HUES6 (cell line): ENCODE measurements around the gene SPATA19.

ENCODE experiments used
- H3K27ac ChIP-seq: 2 replicates; pipeline ENCODE4 v1.7.0; 2013; ENCODE audit warnings: low read depth, mild to moderate bottlenecking, low read length, inconsistent platforms
- H3K27me3 ChIP-seq: 2 replicates; pipeline ENCODE4 v1.6.1; 2013; ENCODE audit warnings: low read length; ENCODE audit not compliant: control insufficient read depth, insufficient read depth
- H3K36me3 ChIP-seq: 2 replicates; pipeline ENCODE4 v1.6.1; 2013; ENCODE audit warnings: low read length; ENCODE audit not compliant: control insufficient read depth, insufficient read depth
- H3K4me1 ChIP-seq: 2 replicates; pipeline ENCODE4 v1.6.1; 2013; ENCODE audit warnings: low read length; ENCODE audit not compliant: control insufficient read depth, insufficient read depth
- H3K4me3 ChIP-seq: 2 replicates; pipeline ENCODE4 v1.5.1; 2013; ENCODE audit warnings: low read depth, low read length
- H3K9ac ChIP-seq: one replicate; pipeline ENCODE4 v1.6.1; 2013; ENCODE audit warnings: mild to moderate bottlenecking, low read length
- H3K9me3 ChIP-seq: 2 replicates; pipeline ENCODE4 v1.6.1; 2013; ENCODE audit warnings: low read depth, low read length; ENCODE audit not compliant: control insufficient read depth, insufficient read depth

The SPATA19 gene

GRCh38 chr11:133817449-133817848, 27.9 kb downstream of the SPATA19 start:
- Histone ChIP-seq H3K9ac (no peak overlapping the region), H3K9me3 (no peaks in the 10 kb centered on the region), H3K4me1 (peaks cover 3% of the 10 kb centered on the region), H3K36me3 (no peaks in the 10 kb centered on the region), H3K27me3 (no peaks in the 10 kb centered on the region), H3K4me3 (no peak overlapping the region), H3K27ac (no peak overlapping the region)

- Histone ChIP-seq H3K27me3 (no peaks in the 10 kb centered on the region), H3K27ac (no peak overlapping the region), H3K36me3 (no peaks in the 10 kb centered on the region), H3K9me3 (no peaks in the 10 kb centered on the region), H3K9ac (no peak overlapping the region), H3K4me3 (no peak overlapping the region), H3K4me1 (peaks cover 15% of the 10 kb centered on the region)
These were observed 29.0 kb downstream of the SPATA19 start for GRCh38 chr11:133816146-133816870.

GRCh38 chr11:133815636-133816035, 29.7 kb downstream of the SPATA19 start:
- no peak overlapping the region for H3K4me3 ChIP-seq
- no peak overlapping the region for H3K27ac ChIP-seq
- H3K27me3 ChIP-seq = no peaks in the 10 kb centered on the region
- H3K4me1 ChIP-seq = peaks cover 21% of the 10 kb centered on the region
- H3K9me3 ChIP-seq = no peaks in the 10 kb centered on the region
- no peak overlapping the region for H3K9ac ChIP-seq
- H3K36me3 ChIP-seq = no peaks in the 10 kb centered on the region

- Histone ChIP-seq H3K27me3 (no peaks in the 10 kb centered on the region; the same call in 1 of the 2 replicates), H3K27ac (no peak overlapping the region), H3K4me1 (peaks cover 31% of the 10 kb centered on the region), H3K4me3 (no peak overlapping the region), H3K9me3 (no peaks in the 10 kb centered on the region), H3K9ac (no peak overlapping the region), H3K36me3 (no peaks in the 10 kb centered on the region)
These were observed 30.7 kb downstream of the SPATA19 start for GRCh38 chr11:133814588-133815100.

- no peak overlapping the region for H3K9ac ChIP-seq
- H3K27me3 ChIP-seq = peaks cover 3% of the 10 kb centered on the region; the same call in 1 of the 2 replicates
- H3K4me3 ChIP-seq = no peak overlapping the region
- no peak overlapping the region for H3K27ac ChIP-seq
- H3K36me3 ChIP-seq = no peaks in the 10 kb centered on the region
- peaks cover 51% of the 10 kb centered on the region for H3K4me1 ChIP-seq
- no peaks in the 10 kb centered on the region for H3K9me3 ChIP-seq
These were observed 33.2 kb downstream of the SPATA19 start for GRCh38 chr11:133811850-133812685.

- H3K9me3 ChIP-seq = no peaks in the 10 kb centered on the region; the same call in 1 of the 2 replicates
- H3K4me1 ChIP-seq = peaks cover 51% of the 10 kb centered on the region
- H3K27ac ChIP-seq = no peak overlapping the region
- no peak overlapping the region for H3K4me3 ChIP-seq
- H3K36me3 ChIP-seq = no peaks in the 10 kb centered on the region
- H3K9ac ChIP-seq = no peak overlapping the region
- H3K27me3 ChIP-seq = peaks cover 3% of the 10 kb centered on the region; the same call in 1 of the 2 replicates
These were observed 34.5 kb downstream of the SPATA19 start for GRCh38 chr11:133810766-133811165.

GRCh38 chr11:133809569-133810491, 35.5 kb downstream of the SPATA19 start:
- Histone ChIP-seq H3K27me3 (peaks cover 3% of the 10 kb centered on the region; the same call in 1 of the 2 replicates), H3K4me3 (peak overlapping the region; percentile 13), H3K9ac (peak overlapping the region; percentile 45), H3K27ac (no peak overlapping the region; the same call in 1 of the 2 replicates), H3K9me3 (no peaks in the 10 kb centered on the region; the same call in 1 of the 2 replicates), H3K4me1 (peaks cover 51% of the 10 kb centered on the region), H3K36me3 (no peaks in the 10 kb centered on the region)

GRCh38 chr11:133808393-133809140, 36.7 kb downstream of the SPATA19 start:
- Histone ChIP-seq H3K27me3 (peaks cover 3% of the 10 kb centered on the region; the same call in 1 of the 2 replicates), H3K36me3 (no peaks in the 10 kb centered on the region), H3K9ac (no peak overlapping the region), H3K4me3 (peak overlapping the region; percentile 29), H3K27ac (no peak overlapping the region), H3K9me3 (no peaks in the 10 kb centered on the region; the same call in 1 of the 2 replicates), H3K4me1 (peaks cover 51% of the 10 kb centered on the region)

- H3K27me3 ChIP-seq = no peaks in the 10 kb centered on the region
- H3K36me3 ChIP-seq = no peaks in the 10 kb centered on the region
- H3K4me3 ChIP-seq = no peak overlapping the region
- H3K27ac ChIP-seq = no peak overlapping the region
- peaks cover 4% of the 10 kb centered on the region; the same call in 1 of the 2 replicates for H3K4me1 ChIP-seq
- no peaks in the 10 kb centered on the region; the same call in 1 of the 2 replicates for H3K9me3 ChIP-seq
- no peak overlapping the region for H3K9ac ChIP-seq
These were observed 42.3 kb downstream of the SPATA19 start for GRCh38 chr11:133803026-133803425.

GRCh38 chr11:133801356-133801755, 44.0 kb downstream of the SPATA19 start:
- Histone ChIP-seq H3K9me3 (no peaks in the 10 kb centered on the region; the same call in 1 of the 2 replicates), H3K27ac (no peak overlapping the region), H3K4me1 (no peaks in the 10 kb centered on the region), H3K9ac (no peak overlapping the region), H3K4me3 (no peak overlapping the region), H3K36me3 (no peaks in the 10 kb centered on the region), H3K27me3 (no peaks in the 10 kb centered on the region)
